NCI-H1048 (cell line): ENCODE measurements around the gene DYNC1LI1.

Source experiments
- DNase-seq: peaks from one replicate; lab custom pipeline; 2025; lab: John Stamatoyannopoulos, UW

Gene DYNC1LI1

DNA sequence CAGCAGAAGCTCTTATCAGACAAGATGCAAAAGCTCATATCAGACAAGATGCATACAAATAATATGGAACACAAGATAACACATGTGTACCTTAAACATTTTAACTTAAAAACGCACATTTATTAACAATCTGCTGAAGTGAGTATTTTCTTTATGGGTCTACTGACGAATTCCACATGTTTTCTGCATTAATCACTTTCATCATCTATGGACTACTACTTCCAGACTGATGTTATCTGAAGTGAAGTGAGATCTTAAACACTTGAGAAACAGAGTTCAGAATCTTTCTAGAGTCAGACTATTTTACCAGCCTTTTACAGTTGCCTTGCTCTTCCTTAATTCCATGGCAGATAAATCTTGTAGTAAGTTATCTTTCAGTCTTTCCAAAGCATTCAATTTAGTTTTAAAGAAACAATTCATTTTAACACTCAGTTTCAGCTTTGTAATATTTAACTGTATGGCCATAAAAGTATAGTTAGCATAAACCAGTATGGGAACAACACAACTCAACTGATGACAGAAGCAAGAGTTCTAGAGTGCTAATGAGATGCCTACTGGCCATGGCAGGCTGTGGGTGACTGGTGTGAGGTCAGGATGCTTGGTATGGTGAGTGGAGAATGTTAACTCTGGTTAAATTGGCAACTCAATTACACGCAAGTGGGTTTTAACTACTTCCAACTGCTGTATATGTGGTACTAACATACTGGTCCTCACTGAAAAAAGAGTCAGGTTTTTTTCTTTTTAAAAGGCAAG lies 77.8 kb downstream of the DYNC1LI1 start:
- DNase-seq: no peak

GRCh38 chr3:32488474-32489008 lies 82.1 kb downstream of the DYNC1LI1 start:
- DNase-seq: no peak

GRCh38 chr3:32487781-32488473 lies 82.7 kb downstream of the DYNC1LI1 start:
- DNase-seq: no peak

DNA sequence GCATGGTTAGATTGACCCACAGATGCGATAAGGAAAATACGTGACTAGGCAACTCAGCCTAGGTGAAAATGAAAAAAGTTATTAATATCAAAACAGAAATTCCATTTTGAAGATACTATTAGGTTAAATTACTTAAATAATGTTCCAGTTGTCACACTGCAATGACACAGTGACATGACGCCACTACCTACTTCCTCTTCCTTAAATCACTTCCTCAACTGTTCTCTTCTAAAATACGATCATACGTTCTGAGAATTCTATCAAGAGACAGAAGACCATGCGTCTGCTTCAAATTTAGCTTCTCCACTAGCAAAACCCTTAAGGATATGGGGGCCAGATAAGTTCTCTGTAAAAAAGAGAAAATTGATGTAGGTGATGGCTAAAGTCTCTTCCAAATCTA lies 86.2 kb downstream of the DYNC1LI1 start:
- no peak for DNase-seq

GRCh38 chr3:32483772-32484171 lies 86.9 kb downstream of the DYNC1LI1 start:
- no peak for DNase-seq

GRCh38 chr3:32482693-32483092 lies 88.0 kb downstream of the DYNC1LI1 start:
- DNase-seq: no peak

- DNase-seq: no peak
Measured at GRCh38 chr3:32481791-32482631, 88.6 kb downstream of the DYNC1LI1 start.

DNA sequence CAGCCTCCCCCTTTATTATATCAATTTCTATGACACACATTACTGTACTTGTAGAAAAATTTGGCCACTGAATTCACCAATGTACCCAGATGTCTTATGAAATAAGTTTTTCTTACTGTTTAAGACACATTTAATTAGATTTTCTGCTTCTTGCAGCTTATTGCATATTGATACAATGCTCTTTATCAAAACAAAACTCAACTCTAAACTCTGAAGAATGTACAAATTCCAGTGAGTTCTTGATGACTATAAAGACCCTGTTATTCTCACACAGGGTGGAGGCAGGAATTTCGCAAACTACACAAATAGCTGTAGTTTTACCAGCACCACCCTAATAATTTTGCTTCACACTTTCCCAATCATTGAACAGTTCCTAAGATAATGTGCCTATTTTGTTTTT lies 90.1 kb downstream of the DYNC1LI1 start:
- DNase-seq: no peak
